ENCODE data around the gene TULP3.
"Not testable (repeated sequence)": the region's sequence is repeated elsewhere in the genome, so short reads cannot be mapped to it uniquely, and the experiment has no call there.

TULP3 gene, protein sequence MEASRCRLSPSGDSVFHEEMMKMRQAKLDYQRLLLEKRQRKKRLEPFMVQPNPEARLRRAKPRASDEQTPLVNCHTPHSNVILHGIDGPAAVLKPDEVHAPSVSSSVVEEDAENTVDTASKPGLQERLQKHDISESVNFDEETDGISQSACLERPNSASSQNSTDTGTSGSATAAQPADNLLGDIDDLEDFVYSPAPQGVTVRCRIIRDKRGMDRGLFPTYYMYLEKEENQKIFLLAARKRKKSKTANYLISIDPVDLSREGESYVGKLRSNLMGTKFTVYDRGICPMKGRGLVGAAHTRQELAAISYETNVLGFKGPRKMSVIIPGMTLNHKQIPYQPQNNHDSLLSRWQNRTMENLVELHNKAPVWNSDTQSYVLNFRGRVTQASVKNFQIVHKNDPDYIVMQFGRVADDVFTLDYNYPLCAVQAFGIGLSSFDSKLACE

DNA sequence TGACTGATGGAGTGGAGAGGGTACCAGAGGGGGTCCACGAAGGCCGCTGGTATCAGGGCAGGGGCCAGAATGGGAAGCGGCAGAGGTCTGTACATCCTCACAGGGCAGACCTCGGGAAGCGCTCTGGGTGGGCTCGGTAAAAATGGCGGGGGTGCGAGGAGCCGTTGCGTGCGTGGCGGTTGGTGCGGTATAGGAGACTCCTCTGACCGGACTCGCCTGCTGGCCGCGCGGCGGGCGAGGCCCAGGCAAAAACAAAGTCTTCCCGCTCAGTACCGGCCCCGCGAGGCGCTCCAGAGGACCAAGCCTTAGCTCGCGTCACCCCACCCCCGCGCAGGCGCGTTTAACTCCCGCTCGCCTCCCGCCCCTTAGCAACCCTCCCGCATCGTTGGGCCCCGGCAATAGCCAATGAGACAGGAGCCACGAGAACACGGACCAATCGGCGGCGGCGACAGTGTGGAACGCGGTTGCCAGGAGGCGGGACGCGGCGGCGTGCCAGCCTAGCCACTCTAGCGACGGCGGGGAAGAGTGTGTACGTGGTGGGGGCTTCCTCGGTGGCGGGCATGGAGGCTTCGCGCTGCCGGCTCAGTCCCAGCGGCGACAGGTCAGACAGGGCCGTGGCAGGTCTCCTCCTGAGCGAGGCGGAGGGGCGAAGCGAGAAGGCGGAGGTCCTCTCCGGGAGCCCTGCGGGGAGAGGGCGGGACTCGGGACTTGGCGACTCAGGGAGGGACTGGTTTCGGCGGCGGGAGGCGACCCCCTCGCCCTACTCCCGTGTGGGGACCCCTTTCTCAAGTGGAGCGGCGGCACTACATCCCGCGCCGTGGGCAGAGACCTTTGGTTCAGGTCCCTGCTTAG is at the start of gene TULP3:
TULP3 (plus strand) TSS at position 504 of the 852 bp plus-strand sequence; CDS start at position 561, 57 bp downstream.
- DNase-seq = peak; percentile 97

DNA sequence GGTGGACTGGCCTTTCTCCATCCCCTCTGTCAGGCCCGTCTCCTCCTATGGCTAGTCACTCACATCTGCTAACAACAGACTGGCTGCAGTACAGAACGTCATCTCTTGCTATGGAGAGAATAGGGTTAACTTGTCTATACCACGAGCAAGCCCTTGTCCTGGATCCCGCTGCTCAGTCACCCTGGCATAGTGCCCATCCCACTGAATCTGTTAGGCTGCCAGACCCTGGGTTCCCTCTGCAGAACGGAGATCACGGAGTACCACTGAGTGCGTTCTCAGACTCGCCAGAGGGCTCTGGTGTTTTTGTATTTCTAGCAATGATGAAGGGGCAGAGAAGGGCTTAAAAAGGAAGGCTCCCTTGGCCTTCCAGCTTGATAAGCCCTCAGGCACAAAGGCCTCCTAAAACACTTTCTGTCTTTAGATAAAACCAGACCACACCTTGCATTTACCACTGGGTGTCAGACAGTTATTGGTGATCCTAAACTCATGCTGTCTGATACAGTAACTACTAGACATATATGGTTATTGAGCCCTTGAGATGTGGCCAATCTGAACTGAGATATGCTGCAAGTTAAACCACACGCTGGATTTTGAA is 49.5 kb upstream of the TULP3 start:
- DNase-seq = no peak

DNA sequence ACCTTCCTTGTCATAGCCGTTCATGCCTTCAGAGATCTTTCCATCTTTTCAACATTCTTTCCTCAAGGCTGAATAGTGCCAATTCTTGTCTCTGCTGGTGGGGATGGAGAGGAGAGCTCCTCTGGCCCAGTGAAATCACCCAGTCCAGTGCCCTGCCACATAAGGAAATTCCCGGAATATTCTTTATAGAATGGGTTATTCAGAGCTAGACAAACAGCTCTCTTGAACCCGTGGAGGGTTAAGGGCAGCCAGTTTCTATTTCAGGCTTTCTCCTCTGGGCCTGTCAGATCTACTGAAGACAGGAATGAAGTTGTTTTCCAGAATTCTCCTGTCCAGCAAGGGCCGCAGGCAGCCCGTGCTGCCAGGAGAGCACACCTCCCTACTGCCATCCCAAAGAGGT is 47.7 kb upstream of the TULP3 start:
- DNase-seq = no peak

DNA sequence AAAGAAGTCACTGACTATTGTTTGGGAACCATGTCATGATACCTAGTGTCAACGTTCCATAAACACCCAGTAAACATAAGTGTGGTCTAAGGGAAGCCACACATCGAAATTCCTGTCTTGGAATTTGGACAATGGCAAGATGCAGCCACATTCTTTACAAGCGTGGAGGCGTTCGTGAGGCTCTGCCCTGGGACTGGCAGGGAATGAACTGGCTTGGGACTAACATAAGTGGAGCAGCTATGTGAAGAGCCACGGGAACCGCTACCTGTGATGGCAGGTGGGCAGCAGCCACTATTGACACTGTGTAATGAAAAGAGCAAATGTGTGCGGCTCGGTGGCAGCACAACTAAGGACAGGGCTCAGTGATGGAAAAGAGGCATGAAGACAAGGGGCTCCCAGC is 45.9 kb upstream of the TULP3 start:
- no peak for DNase-seq

DNA sequence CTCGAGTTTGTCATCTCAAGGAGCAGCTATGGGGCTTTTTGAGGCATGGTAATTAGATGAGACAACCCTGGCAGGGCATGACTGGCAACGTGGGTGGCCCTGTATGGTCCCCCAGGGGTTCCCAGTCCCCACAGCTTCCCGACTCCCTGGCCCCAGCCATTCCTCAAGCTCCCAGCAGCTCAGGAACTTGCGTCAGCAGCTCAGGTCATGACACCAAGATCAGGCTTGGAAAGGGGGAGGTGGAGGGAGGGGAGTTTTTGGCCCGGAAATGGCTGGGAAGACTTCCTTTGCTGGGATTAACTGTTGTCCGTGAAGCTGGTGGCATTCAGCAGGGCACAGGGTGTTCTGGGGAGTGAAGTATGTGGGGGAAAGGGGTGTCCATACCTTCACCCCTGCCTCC is 45.4 kb upstream of the TULP3 start:
- DNase-seq = no peak

DNA sequence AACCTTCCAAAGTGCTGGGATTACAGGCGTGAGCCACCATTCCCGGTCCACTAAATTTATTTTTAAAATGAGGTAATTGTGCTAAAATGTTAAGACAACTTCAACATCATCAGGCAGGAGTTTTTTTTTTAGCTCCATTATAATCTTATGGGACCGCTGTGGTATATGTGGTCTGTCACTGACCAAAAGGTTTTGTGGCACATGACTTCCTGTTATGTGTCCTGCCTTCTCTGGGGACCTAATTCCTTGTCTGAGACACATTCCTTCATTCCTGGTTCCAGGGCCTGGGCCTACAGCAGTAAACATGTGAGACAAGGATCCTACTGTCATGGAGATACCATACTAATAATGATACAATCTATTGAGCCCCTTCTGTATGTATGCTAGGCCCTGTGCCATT is 38.8 kb upstream of the TULP3 start:
- DNase-seq = no peak

DNA sequence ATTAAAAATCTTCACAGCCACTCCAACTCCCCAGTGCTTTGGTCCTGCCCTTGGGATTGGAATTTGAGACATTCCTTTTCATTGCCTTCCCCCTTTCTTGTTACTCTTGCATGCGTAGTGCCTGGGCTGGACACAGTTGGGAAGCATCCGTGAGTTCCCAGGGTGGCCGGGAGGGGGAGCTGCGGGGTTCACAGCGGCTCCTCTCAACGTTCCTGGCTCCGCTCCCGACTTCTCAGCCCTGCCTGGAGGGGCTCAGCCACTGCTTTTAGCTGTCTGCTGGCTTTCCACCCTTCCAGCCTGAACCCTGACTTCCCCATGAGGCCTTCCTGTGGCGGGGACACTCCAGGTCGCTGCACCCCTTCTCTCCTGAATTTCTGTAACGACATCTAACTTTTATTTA is 37.1 kb upstream of the TULP3 start:
- peak; percentile 27 for DNase-seq

DNA sequence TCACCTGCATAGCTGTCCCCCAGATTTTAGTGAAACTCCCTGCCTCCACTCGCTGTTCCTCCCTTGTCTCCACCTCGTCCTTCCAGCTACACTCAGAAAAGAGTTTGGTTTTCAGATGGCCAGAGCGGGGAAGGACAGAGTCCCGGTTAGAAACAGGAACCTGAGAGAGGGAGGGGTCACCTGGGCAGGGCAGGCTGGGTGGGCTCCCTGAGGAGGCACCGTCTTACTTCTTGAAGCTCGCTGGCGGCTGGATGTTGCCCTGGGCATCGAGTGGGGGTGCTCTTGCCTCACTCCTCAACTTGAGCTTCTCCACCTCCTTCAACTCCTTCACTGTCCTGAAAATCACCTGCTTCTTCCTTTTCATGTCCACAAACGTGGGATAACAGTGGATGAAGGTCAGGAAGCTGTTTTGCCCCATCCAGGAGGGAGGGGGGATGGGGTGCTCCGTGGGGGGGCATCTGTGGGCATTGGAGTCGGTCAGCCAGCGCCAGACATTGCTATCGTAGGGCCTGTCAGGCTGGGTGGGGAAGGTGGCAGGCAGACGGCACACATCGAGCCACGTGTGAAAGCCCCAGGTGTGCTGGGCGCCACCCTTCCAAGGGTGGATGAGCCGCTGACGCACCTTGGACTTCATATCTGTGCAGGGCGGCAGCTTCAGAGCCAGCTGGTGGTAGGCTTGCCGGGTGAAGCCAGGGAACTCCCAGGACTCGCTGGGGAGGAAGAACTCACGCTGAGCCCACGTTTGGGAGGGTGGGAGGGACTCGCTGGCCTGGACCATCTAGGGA is 35.8 kb upstream of the TULP3 start:
- DNase-seq = no peak

DNA sequence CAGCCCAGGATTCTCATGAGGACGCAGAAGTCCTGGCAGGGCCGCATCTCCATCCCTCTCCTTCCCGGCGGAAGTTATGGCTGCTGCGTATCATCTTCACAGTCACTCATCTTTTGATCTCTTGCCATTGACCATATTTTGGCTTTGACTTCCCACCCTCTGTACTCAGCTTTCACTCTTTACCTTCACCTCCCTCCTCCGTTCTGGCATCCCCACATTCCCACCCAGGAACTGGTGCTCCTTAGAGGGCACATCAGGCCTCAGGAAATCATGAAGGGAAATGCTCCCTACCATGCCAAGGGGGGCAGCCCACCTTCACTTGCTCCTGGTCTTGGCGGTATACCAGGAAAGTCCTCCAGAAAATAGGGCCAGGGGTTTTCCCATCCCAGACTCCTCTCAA is 35.1 kb upstream of the TULP3 start:
- no peak for DNase-seq

DNA sequence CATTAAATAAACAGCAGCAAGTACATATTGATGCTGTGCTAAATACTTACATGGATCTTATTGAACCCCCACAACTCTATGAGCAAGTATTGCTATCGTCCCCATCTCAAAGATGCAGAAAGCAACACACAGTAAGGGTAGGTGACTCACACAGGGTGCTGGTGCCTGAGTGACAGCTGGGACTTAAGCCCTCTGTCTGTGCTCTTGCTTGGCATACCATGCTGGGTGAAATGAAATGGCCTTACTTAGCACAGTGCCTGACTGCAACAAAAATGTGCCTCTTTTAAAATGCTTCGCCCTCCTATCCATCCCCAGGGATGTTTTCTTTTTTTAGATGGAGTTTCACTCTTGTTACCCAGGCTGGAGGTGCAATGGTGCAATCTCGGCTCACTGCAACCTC is 34.6 kb upstream of the TULP3 start:
- DNase-seq = no peak

DNA sequence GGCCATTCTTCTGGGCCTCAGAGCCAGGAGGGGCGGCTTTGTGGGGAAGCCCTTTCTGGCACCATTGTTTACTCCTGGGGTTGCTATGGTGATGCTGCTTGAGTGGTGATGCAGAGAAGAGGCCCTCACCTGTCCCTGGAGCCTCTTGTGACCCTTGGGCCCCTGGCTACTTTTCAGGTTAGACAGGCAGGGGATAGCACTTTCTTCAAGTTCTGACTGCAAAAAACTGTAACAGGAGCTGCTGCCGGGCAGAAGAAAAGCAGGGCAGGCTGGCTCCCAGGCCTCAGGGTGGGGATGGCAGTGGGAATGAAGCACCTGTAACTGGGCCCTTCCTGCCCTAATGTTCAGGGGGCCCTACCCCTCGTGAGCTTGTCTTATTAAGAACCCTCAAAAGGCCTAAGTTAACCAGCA is 33.7 kb upstream of the TULP3 start, which contains the start of gene TEX52:
TEX52 (minus strand) TSS at position 19 of the 411 bp plus-strand sequence; CDS start at position 6, 13 bp downstream.
- DNase-seq = no peak

DNA sequence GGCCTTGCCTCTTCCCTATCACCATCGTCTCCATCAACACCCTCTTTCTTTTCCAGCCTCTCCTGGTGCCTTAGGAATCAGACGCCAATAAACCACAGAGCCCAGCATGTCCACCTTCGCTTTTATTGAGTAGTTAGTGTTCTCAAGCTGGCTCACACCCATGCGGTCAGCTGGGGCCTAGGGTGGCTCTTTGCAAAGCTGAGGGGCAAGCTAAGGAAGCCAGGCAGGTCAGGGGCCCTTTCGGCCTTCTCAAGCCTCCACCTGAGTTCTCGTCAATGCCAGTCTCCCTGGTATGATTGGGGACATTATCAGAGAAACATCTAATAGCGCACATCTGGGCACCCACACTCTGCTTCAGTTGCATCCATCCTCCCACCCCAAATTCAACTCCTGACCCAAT is 33.1 kb upstream of the TULP3 start:
- no peak for DNase-seq

DNA sequence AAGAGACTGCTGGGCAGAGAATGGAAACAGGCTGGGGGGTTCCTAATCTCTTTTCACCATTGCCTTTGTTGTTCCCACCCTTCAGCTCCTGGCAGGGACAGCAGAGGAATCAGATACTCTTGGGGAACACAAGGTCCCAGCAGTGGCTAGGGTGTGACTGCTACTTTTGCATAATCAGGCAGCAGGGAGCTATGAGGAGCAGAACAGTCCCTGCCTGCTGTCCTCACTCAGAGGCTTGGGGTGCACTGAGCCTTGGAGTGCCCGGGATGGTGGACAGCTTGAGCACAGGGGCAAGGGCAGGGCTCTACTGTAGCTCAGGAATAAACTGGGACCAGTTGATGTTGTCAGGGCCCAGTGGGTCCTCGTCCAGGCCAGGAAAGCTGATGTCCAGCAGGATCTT is 32.4 kb upstream of the TULP3 start:
- DNase-seq = no peak

DNA sequence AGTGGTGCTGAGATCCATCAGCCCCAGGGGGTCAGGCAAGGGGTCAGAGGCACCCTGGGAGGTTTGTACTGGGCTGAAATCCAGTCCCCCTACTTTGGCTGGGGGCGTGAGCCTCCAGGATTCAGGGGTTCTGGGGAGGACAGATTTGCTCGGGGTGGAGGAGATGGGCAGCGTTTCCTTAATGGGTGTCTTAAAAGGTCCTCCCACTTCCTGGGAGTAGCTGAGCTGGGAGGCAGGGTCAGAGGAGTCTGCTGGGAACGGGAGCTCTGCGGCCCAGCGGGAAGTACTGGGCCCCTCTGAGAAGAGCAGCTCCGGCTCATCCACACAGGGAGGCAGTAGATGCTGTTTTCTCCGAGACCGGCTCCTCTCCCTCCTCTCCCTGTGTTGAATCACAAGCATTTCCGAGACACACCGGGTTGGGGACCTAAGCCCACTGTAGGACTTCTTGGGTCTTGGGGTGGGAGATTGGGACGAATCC is 31.7 kb upstream of the TULP3 start:
- DNase-seq = no peak

DNA sequence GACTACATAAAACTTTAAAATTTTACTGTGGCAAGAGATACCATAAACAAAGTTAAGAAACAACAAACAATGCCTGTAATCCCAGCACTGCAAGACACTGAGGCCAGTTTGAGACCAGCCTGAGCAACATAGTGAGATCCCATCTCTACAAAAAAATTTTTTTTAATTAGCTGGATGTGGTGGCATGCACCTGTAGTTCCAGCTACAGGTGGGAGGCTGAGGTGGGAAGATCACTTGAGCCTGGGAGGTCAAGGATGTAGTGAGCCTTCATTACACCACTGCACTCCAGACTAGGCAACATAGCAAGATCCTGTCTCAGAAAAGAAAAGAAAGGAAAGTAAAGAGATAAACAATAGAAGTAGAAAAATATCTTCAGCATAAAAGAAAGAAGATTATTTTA is 30.5 kb upstream of the TULP3 start:
- no peak for DNase-seq

DNA sequence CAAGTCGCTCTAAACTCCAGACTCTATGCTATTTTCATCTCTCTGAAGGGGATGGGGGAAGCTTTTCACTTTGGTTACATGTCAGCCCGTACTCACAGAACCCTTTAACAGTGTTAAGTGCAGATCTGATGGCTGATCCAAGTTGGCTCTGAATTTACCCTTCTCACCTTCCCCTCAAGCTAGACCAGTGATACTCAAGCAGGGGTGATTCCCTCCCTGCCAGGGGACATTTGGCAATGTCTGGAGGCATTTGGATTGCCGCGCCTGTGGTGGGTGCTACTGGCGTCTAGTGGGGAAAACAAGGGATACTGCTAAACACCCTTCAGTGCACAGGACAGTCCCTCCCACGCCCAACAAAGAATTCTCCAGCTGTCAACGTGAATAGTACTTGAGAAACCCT is 27.8 kb upstream of the TULP3 start:
- no peak for DNase-seq

DNA sequence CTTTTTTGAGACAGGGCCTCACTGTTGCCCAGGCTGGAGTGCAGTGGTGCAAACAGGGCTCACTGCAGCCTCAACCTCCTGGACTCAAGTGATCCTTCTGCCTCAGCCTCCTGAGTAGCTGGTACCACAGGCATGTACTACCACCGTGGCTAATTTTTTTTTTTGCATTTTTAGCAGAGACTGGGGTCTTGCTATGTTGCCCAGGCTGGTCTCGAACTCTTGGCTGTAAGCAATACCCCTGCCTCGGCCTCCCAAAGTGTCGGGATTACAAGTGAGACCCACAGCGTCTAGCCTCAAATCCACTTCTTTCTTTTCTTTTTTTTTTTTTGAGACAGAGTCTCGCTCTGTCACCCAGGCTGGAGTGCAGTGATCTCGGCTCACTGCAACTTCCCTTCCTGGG is 27.3 kb upstream of the TULP3 start:
- DNase-seq = not testable (repeated sequence)

DNA sequence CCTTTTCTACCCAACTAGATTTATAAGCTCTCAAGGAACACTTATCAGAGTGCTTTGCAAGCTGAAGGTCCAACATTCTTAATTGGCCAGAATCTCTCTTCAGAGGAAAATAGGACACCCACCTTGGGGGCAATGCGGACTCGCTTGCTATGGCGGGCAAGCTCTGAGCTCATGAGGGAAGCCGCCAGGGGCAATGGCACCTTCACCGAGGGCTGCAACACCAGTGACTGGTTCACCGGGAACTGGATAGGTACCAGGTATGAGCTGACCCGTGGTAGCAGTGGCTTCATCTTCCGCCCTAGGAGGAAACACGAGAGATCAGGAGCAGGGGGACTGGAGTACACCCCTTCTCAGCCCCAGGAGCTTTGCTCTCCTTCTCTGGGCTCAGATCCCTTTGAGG is 26.5 kb upstream of the TULP3 start:
- DNase-seq = no peak

DNA sequence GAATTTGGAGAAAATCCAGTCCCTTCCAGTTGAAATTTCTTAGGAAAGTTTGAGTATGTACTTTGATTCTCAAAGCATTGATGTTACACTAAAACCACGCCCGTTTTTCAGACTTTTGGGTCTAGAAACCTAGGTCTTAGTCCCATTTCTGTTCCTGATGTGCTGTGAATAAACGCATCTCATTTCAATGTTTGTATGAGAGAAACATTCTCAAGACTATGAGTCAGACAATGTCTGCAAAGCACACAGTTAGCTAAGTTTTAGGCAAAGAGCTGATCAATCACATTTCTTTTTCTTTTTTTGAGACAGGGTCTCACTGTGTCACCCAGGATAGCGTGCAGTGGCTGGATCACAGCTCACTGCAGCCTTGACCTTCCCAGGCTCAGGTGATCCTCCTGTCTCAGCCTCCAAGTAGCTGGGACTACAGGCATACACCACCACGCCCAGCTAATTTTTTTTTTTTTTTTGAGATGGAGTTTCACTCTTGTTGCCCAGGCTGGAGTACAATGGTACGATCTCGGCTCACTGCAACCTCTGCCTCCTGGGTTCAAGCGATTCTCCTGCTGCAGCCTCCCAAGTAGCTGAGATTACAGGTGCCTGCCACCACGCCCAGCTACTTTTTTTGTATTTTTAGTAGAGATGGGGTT is 21.6 kb upstream of the TULP3 start:
- DNase-seq = not testable (repeated sequence)

DNA sequence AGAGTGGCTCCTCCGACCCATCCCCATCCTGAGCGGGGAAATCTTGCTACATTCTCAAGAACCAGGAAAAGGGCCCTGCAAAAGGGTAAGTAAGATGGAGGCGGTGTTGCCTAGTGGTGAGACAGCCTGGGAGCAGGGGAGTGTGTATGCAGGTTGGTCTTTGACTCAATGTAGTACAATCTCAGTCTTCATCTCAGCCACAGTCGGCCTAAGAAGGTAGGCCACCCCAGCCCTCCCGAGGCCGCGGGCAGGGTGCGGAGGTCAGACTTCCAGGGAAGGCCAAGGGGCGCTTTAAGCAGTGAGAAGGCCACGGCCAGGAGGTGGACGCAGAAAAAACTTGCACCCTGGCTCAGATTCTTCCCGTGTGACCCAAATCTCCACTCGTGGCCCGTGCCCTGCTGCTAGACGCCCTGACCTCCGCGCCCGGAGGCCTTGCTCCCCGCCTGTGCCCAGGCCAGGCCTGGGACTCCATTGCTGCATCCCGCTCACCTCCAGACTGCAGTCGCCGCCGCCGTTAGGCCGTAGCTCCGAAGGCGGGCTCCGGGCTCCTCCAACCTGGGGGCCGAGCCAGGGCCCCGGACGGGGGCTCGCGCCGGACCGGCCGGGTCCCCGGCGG is 14.2 kb upstream of the TULP3 start:
- DNase-seq = no peak
